Activated CD4-positive, alpha-beta memory T cell treated with anti-CD3 and anti-CD28 coated beads, Interleukin-2, amount 10 ng/mL, durations not matched to agents 7 days and 5 days (primary cell): ENCODE data around the gene NPAS3. TPM values are rescaled to one million over a fixed set of nuclear protein-coding genes. Genes with fewer than 3 reads are reported as not detected.

ENCODE experiments used
- CTCF ChIA-PET: fragments of 350-600 bp; sonication (Branson Sonifier 250); formaldehyde crosslinking; loops from one replicate; lab custom pipeline; 2021; ENCODE audit warnings: antibody characterized with exemption, inconsistent platforms; lab: Charles Lee
- POLR2A ChIA-PET: fragments of 350-600 bp; sonication (Branson Sonifier 250); formaldehyde crosslinking; loops from one replicate; lab custom pipeline; 2021; ENCODE audit warnings: antibody characterized with exemption; lab: Charles Lee
- DNase-seq: peaks from one replicate; pipeline ENCODE4 v3.0.0-alpha.2; 2020
- H3K27ac Mint-ChIP-seq: one replicate; pipeline ENCODE4 v1.8.0; 2021; ENCODE audit warnings: mild to moderate bottlenecking, mixed read lengths
- H3K27me3 Mint-ChIP-seq: one replicate; pipeline ENCODE4 v1.8.0; 2021; ENCODE audit warnings: mixed read lengths
- H3K36me3 Mint-ChIP-seq: one replicate; pipeline ENCODE4 v1.8.0; 2021; ENCODE audit warnings: low read depth, mixed read lengths
- H3K4me1 Mint-ChIP-seq: one replicate; pipeline ENCODE4 v1.8.0; 2021; ENCODE audit warnings: mixed read lengths
- H3K4me3 Mint-ChIP-seq: one replicate; pipeline ENCODE4 v1.8.0; 2021; ENCODE audit warnings: mild to moderate bottlenecking, mixed read lengths
- H3K9me3 Mint-ChIP-seq: one replicate; pipeline ENCODE4 v1.8.0; 2021; ENCODE audit warnings: mixed read lengths
- total RNA-seq, 2 experiments: library from RNA; stranded (reverse); gene quantifications; one replicate each; pipeline ENCODE4 v1.2.3, GENCODE V29; 2021

The NPAS3 gene
- total RNA-seq, 2 experiments from 2014 or later, result not detected

- no peaks in the 10 kb centered on the region for H3K36me3 Mint-ChIP-seq
- ChIA-PET CTCF (no interaction called here), POLR2A (no interaction called here)
- H3K9me3 Mint-ChIP-seq, result peaks cover 4% of the 10 kb centered on the region
- H3K4me3 Mint-ChIP-seq, result no peak overlapping the region
- no peak overlapping the region for H3K27ac Mint-ChIP-seq
- no peaks in the 10 kb centered on the region for H3K4me1 Mint-ChIP-seq
- no peak for DNase-seq
- no peaks in the 10 kb centered on the region for H3K27me3 Mint-ChIP-seq
Measured at GRCh38 chr14:33331176-33331949, 392.7 kb downstream of the NPAS3 start.

- H3K4me3 Mint-ChIP-seq, result no peak overlapping the region
- no peaks in the 10 kb centered on the region for H3K27me3 Mint-ChIP-seq
- H3K4me1 Mint-ChIP-seq, result no peaks in the 10 kb centered on the region
- CTCF ChIA-PET, result no interaction called here
- peaks cover 11% of the 10 kb centered on the region for H3K9me3 Mint-ChIP-seq
- H3K36me3 Mint-ChIP-seq, result no peaks in the 10 kb centered on the region
- no peak overlapping the region for H3K27ac Mint-ChIP-seq
- no peak for DNase-seq
- POLR2A ChIA-PET, result no interaction called here
Measured at GRCh38 chr14:33332497-33332896, 393.8 kb downstream of the NPAS3 start.

- Mint-ChIP-seq H3K27me3 (no peaks in the 10 kb centered on the region), H3K36me3 (no peaks in the 10 kb centered on the region), H3K9me3 (peaks cover 8% of the 10 kb centered on the region), H3K4me3 (no peak overlapping the region), H3K27ac (no peak overlapping the region), H3K4me1 (no peaks in the 10 kb centered on the region)
- DNase-seq, result no peak
- ChIA-PET CTCF (no interaction called here), POLR2A (no interaction called here)
Measured at GRCh38 chr14:33335366-33335765, 396.7 kb downstream of the NPAS3 start.

GRCh38 chr14:33342299-33342974 is 403.8 kb downstream of the NPAS3 start:
- Mint-ChIP-seq H3K27me3 (no peaks in the 10 kb centered on the region), H3K36me3 (no peaks in the 10 kb centered on the region), H3K9me3 (no peaks in the 10 kb centered on the region), H3K27ac (no peak overlapping the region), H3K4me1 (no peaks in the 10 kb centered on the region), H3K4me3 (no peak overlapping the region)
- DNase-seq, result no peak
- CTCF ChIA-PET, result no interaction called here
- POLR2A ChIA-PET, result no interaction called here

GRCh38 chr14:33343016-33343415 is 404.3 kb downstream of the NPAS3 start:
- no peaks in the 10 kb centered on the region for H3K27me3 Mint-ChIP-seq
- H3K9me3 Mint-ChIP-seq, result no peaks in the 10 kb centered on the region
- no peak overlapping the region for H3K27ac Mint-ChIP-seq
- POLR2A ChIA-PET, result no interaction called here
- H3K4me1 Mint-ChIP-seq, result no peaks in the 10 kb centered on the region
- H3K36me3 Mint-ChIP-seq, result no peaks in the 10 kb centered on the region
- CTCF ChIA-PET, result no interaction called here
- DNase-seq, result no peak
- no peak overlapping the region for H3K4me3 Mint-ChIP-seq

- H3K27ac Mint-ChIP-seq, result no peak overlapping the region
- H3K4me1 Mint-ChIP-seq, result no peaks in the 10 kb centered on the region
- H3K4me3 Mint-ChIP-seq, result no peak overlapping the region
- H3K27me3 Mint-ChIP-seq, result no peaks in the 10 kb centered on the region
- ChIA-PET POLR2A (no interaction called here), CTCF (no interaction called here)
- DNase-seq, result no peak
- no peaks in the 10 kb centered on the region for H3K9me3 Mint-ChIP-seq
- no peaks in the 10 kb centered on the region for H3K36me3 Mint-ChIP-seq
Measured at GRCh38 chr14:33347796-33348195, 409.1 kb downstream of the NPAS3 start.

- ChIA-PET POLR2A (no interaction called here), CTCF (no interaction called here)
- Mint-ChIP-seq H3K36me3 (no peaks in the 10 kb centered on the region), H3K4me1 (no peaks in the 10 kb centered on the region), H3K27me3 (no peaks in the 10 kb centered on the region), H3K9me3 (no peaks in the 10 kb centered on the region), H3K27ac (no peak overlapping the region), H3K4me3 (no peak overlapping the region)
- no peak for DNase-seq
Measured at GRCh38 chr14:33348510-33348909, 409.8 kb downstream of the NPAS3 start.

GRCh38 chr14:33349871-33350270 is 411.2 kb downstream of the NPAS3 start:
- POLR2A ChIA-PET, result no interaction called here
- H3K36me3 Mint-ChIP-seq, result no peaks in the 10 kb centered on the region
- H3K27ac Mint-ChIP-seq, result no peak overlapping the region

GRCh38 chr14:33350366-33350990 is 411.8 kb downstream of the NPAS3 start:
- H3K4me1 Mint-ChIP-seq, result no peaks in the 10 kb centered on the region
- H3K36me3 Mint-ChIP-seq, result no peaks in the 10 kb centered on the region
- ChIA-PET CTCF (no interaction called here), POLR2A (no interaction called here)
- no peak overlapping the region for H3K27ac Mint-ChIP-seq
- H3K27me3 Mint-ChIP-seq, result no peaks in the 10 kb centered on the region
- peaks cover under 1% of the 10 kb centered on the region for H3K9me3 Mint-ChIP-seq
- no peak overlapping the region for H3K4me3 Mint-ChIP-seq
- no peak for DNase-seq

More at GRCh38 chr14:33349871-33350270, 411.2 kb downstream of the NPAS3 start:
- Mint-ChIP-seq H3K27me3 (no peaks in the 10 kb centered on the region), H3K9me3 (no peaks in the 10 kb centered on the region), H3K4me1 (no peaks in the 10 kb centered on the region), H3K4me3 (no peak overlapping the region)
- DNase-seq, result no peak
- CTCF ChIA-PET, result no interaction called here

GRCh38 chr14:33352821-33353220 is 414.1 kb downstream of the NPAS3 start:
- POLR2A ChIA-PET, result no interaction called here
- CTCF ChIA-PET, result no interaction called here

GRCh38 chr14:33356181-33356580 is 417.5 kb downstream of the NPAS3 start:
- no peak overlapping the region for H3K4me3 Mint-ChIP-seq
- no peaks in the 10 kb centered on the region for H3K4me1 Mint-ChIP-seq
- peaks cover 2% of the 10 kb centered on the region for H3K9me3 Mint-ChIP-seq
- ChIA-PET POLR2A (no interaction called here), CTCF (no interaction called here)
- no peak overlapping the region for H3K27ac Mint-ChIP-seq
- DNase-seq, result no peak
- no peaks in the 10 kb centered on the region for H3K36me3 Mint-ChIP-seq
- H3K27me3 Mint-ChIP-seq, result no peaks in the 10 kb centered on the region

More at GRCh38 chr14:33352821-33353220, 414.1 kb downstream of the NPAS3 start:
- Mint-ChIP-seq H3K4me1 (no peaks in the 10 kb centered on the region), H3K27ac (no peak overlapping the region), H3K27me3 (no peaks in the 10 kb centered on the region), H3K4me3 (no peak overlapping the region), H3K9me3 (peaks cover 2% of the 10 kb centered on the region), H3K36me3 (no peaks in the 10 kb centered on the region)
- DNase-seq, result no peak

- POLR2A ChIA-PET, result no interaction called here
- CTCF ChIA-PET, result no interaction called here
- Mint-ChIP-seq H3K9me3 (peaks cover 2% of the 10 kb centered on the region), H3K27ac (no peak overlapping the region), H3K4me3 (no peak overlapping the region), H3K4me1 (no peaks in the 10 kb centered on the region), H3K27me3 (no peaks in the 10 kb centered on the region), H3K36me3 (no peaks in the 10 kb centered on the region)
- no peak for DNase-seq
Measured at GRCh38 chr14:33357225-33358010, 418.7 kb downstream of the NPAS3 start.
